ENCODE measurements around the gene SLITRK1. TPM values are rescaled to one million over a fixed set of nuclear protein-coding genes. Genes with fewer than 3 reads are reported as not detected.

The SLITRK1 gene
- total and polyA plus RNA-seq, 8 donors, result 0.05 to 0.73 TPM; not detected in 6

GRCh38 chr13:83865161-83866137, 16.8 kb downstream of the SLITRK1 start:
- no peak for DNase-seq
- no peaks in the 10 kb centered on the region for H3K9me3 ChIP-seq
- H3K27ac ChIP-seq, result no peak overlapping the region
- no peaks in the 10 kb centered on the region for H3K4me1 ChIP-seq
- no peaks in the 10 kb centered on the region for H3K36me3 ChIP-seq
- intact Hi-C loops (cut with DNase I; ENCODE audit: low total_unique reads), result no loop called here
- no peak overlapping the region for H3K4me3 ChIP-seq
- WGBS, 5 donors, result 60 to 74% (median 65%) methylated on average over 5 of the region's 5 CpGs
- no peaks in the 10 kb centered on the region for H3K27me3 ChIP-seq
- TF ChIP-seq CTCF (IDR thresholded peaks at IDR 0.05), result no peak
- no peak for TF ChIP-seq POLR2A (IDR thresholded peaks at IDR 0.05)
- no peak for TF ChIP-seq POLR2AphosphoS5 (IDR thresholded peaks at IDR 0.05)
- no peak for TF ChIP-seq EP300 (IDR thresholded peaks at IDR 0.05)

GRCh38 chr13:83853771-83854170, 28.5 kb downstream of the SLITRK1 start:
- WGBS, 5 donors, result 64 to 75% (median 67%) methylated on average over 3 of the region's 3 CpGs
- Histone ChIP-seq H3K9me3 (no peaks in the 10 kb centered on the region), H3K27ac (no peak overlapping the region), H3K4me3 (no peak overlapping the region), H3K36me3 (no peaks in the 10 kb centered on the region), H3K27me3 (no peaks in the 10 kb centered on the region), H3K4me1 (no peaks in the 10 kb centered on the region)
- TF ChIP-seq POLR2AphosphoS5 (IDR thresholded peaks at IDR 0.05) (no peak), CTCF (IDR thresholded peaks at IDR 0.05) (no peak), POLR2A (IDR thresholded peaks at IDR 0.05) (no peak), EP300 (IDR thresholded peaks at IDR 0.05) (no peak)
- no peak for DNase-seq
- intact Hi-C loops (cut with DNase I; ENCODE audit: low total_unique reads), result no loop called here

- no peaks in the 10 kb centered on the region for H3K27me3 ChIP-seq
- no peak overlapping the region for H3K27ac ChIP-seq
- WGBS, 5 donors, result 81 to 94% (median 86%) methylated on average over 2 of the region's 2 CpGs
- no peaks in the 10 kb centered on the region for H3K36me3 ChIP-seq
- no peak for TF ChIP-seq POLR2A (IDR thresholded peaks at IDR 0.05)
- TF ChIP-seq EP300 (IDR thresholded peaks at IDR 0.05), result no peak
- TF ChIP-seq CTCF (IDR thresholded peaks at IDR 0.05), result no peak
- TF ChIP-seq POLR2AphosphoS5 (IDR thresholded peaks at IDR 0.05), result no peak
- H3K4me3 ChIP-seq, result no peak overlapping the region
- no peak for DNase-seq
- H3K9me3 ChIP-seq, result peaks cover 0 to 5% (median 2%) of the 10 kb centered on the region in 4 donors
- no peaks in the 10 kb centered on the region for H3K4me1 ChIP-seq
- intact Hi-C loops (cut with DNase I; ENCODE audit: low total_unique reads), result no loop called here
These were observed 37.2 kb downstream of the SLITRK1 start for GRCh38 chr13:83845106-83845505.

GRCh38 chr13:83839146-83839545, 43.1 kb downstream of the SLITRK1 start:
- DNase-seq, result no peak
- Histone ChIP-seq H3K27me3 (no peaks in the 10 kb centered on the region), H3K4me1 (no peaks in the 10 kb centered on the region), H3K4me3 (no peak overlapping the region), H3K27ac (no peak overlapping the region), H3K9me3 (no peaks in the 10 kb centered on the region), H3K36me3 (no peaks in the 10 kb centered on the region)
- TF ChIP-seq POLR2AphosphoS5 (IDR thresholded peaks at IDR 0.05) (no peak), CTCF (IDR thresholded peaks at IDR 0.05) (no peak), POLR2A (IDR thresholded peaks at IDR 0.05) (no peak), EP300 (IDR thresholded peaks at IDR 0.05) (no peak)
- intact Hi-C loops (cut with DNase I; ENCODE audit: low total_unique reads), result no loop called here
- 64 to 76% (median 68%) methylated on average over 3 of the region's 3 CpGs for WGBS, 5 donors
